Measurements from ENCODE around the gene ZNF783. TPM values are rescaled to one million over a fixed set of nuclear protein-coding genes. Genes with fewer than 3 reads are reported as not detected.

Gene ZNF783
- total RNA-seq, 1 donor from 2014 or later: 15.3 TPM

DNA sequence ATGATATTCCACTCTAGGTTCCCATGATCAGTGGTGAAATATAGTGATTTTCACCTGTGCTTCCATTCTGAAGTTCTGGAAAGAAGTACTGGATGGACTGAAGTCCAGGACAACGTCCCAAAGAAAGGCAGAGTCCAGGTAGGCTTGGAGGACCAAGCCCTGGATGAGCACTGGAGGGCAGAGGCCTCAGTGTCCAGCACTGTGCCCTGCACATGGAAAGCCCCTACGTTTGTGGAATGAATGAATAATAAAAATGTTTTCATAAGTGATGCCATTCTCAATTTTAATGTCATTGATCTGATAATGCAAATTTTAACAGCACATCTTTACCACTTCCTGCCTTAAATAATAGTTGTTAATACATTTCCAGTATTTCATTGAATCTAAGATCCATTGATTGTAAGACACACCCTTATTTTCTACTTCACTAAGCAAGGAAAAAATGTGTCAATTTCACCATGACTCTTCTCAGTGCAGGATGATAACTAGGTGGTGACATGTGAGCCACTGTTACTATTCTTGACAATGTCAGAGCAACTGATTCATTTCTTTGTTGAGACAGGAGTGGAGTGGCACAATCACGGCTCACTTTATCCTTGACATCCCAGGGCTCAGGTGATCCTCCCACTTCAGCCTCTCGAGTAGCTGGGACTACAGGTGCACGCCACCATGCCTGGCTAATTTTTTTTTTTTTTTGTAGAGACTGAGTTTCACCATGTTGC lies 35.2 kb downstream of the ZNF783 start:
- no peak overlapping the region for H3K27ac Mint-ChIP-seq (ENCODE audit: unreplicated experiment)
- H3K4me1 Mint-ChIP-seq: no peaks in the 10 kb centered on the region
- peaks cover 7% of the 10 kb centered on the region for H3K9me3 Mint-ChIP-seq
- H3K4me3 Mint-ChIP-seq: no peak overlapping the region
- TF ChIP-seq, protein P1, sequence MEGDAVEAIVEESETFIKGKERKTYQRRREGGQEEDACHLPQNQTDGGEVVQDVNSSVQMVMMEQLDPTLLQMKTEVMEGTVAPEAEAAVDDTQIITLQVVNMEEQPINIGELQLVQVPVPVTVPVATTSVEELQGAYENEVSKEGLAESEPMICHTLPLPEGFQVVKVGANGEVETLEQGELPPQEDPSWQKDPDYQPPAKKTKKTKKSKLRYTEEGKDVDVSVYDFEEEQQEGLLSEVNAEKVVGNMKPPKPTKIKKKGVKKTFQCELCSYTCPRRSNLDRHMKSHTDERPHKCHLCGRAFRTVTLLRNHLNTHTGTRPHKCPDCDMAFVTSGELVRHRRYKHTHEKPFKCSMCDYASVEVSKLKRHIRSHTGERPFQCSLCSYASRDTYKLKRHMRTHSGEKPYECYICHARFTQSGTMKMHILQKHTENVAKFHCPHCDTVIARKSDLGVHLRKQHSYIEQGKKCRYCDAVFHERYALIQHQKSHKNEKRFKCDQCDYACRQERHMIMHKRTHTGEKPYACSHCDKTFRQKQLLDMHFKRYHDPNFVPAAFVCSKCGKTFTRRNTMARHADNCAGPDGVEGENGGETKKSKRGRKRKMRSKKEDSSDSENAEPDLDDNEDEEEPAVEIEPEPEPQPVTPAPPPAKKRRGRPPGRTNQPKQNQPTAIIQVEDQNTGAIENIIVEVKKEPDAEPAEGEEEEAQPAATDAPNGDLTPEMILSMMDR (conservative IDR thresholded peaks at IDR 0.05): no peak
- DNase-seq (ENCODE audit: low read depth, low spot score): no peak
- H3K36me3 Mint-ChIP-seq (ENCODE audit: low read depth): peaks cover 5% of the 10 kb centered on the region
- H3K27me3 Mint-ChIP-seq (ENCODE audit: low read depth): no peaks in the 10 kb centered on the region

DNA sequence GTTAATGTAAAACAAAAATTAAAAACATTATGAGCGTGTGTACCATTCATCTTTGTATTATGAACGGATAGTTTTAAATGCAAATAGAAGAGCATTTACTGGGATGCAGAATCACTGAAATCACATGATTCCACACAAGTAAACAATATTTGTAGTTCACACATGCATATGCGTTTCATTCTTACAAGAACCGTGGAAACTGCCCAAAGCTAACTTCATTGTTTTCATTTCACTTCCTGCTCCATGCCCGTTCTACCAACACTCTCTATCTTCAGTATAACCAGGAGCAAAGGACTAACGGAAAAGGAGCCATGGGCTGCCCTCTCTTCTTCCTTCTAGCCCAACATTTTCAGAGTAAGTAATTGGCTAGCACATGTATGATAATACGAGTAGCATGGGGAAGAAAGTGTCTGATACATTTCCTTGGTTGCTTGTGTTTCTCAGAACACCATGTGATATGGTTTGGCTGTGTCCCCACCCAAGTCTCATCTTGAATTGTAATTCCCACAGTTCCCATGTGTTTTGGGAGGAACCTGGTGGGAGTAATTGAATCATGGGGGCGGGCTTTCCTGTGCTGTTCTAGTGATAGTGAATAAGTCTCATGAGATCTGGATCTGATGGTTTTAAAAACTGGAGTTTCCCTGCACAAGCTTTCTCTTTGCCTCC lies 38.8 kb downstream of the ZNF783 start:
- no peak overlapping the region for H3K27ac Mint-ChIP-seq (ENCODE audit: unreplicated experiment)
- H3K4me3 Mint-ChIP-seq: no peak overlapping the region
- H3K27me3 Mint-ChIP-seq (ENCODE audit: low read depth): no peaks in the 10 kb centered on the region
- TF ChIP-seq, protein P1 (conservative IDR thresholded peaks at IDR 0.05): no peak
- H3K36me3 Mint-ChIP-seq (ENCODE audit: low read depth): peaks cover 5% of the 10 kb centered on the region
- H3K4me1 Mint-ChIP-seq: no peaks in the 10 kb centered on the region
- H3K9me3 Mint-ChIP-seq: peaks cover 7% of the 10 kb centered on the region
- no peak for DNase-seq (ENCODE audit: low read depth, low spot score)

DNA sequence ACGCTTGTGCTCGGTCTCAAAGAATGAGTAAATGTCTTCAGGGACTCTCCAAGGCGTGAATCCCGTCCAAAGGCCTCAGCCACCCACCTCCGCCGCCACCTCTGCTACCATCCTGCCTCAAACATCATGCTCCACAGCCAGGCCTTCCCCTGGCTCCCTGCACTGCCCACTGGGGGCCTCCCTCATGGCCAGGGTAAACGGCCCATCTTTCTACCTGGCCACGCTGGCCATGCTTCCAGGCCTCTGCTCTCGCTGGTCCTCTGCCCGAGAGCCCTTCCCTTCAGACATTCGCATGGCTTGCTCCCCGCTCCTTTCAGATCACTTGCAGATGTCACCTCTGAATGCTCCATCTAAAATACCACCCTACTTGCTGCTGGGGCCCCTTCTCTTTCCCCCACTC lies 40.2 kb downstream of the ZNF783 start:
- TF ChIP-seq, protein P1 (conservative IDR thresholded peaks at IDR 0.05): no peak
- no peak overlapping the region for H3K27ac Mint-ChIP-seq (ENCODE audit: unreplicated experiment)
- H3K27me3 Mint-ChIP-seq (ENCODE audit: low read depth): no peaks in the 10 kb centered on the region
- H3K4me1 Mint-ChIP-seq: no peaks in the 10 kb centered on the region
- H3K36me3 Mint-ChIP-seq (ENCODE audit: low read depth): peaks cover 5% of the 10 kb centered on the region
- no peak overlapping the region for H3K4me3 Mint-ChIP-seq
- DNase-seq (ENCODE audit: low read depth, low spot score): no peak
- peaks cover 7% of the 10 kb centered on the region for H3K9me3 Mint-ChIP-seq

DNA sequence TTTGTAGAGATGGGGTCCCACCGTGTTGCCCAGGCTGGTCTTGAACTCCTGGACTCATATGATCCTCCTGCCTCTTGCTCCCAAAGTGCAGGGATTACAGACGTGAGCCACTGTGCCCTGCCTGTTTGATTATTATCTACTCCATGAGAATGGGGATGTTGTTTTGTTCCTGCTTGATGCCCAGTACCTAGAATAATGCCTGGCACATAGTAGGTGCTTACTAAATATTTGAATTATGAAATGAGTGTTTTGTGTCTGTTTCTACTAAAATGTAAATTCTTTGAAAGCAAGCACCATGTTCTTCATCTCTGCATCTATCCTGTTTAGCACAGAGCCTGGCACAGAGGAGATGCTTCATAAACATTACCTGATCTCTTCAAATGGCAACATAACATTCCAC lies 40.9 kb downstream of the ZNF783 start:
- TF ChIP-seq, protein P1 (conservative IDR thresholded peaks at IDR 0.05): no peak
- Mint-ChIP-seq H3K27me3 (ENCODE audit: low read depth) (no peaks in the 10 kb centered on the region), H3K36me3 (ENCODE audit: low read depth) (peaks cover 5% of the 10 kb centered on the region), H3K9me3 (peaks cover 7% of the 10 kb centered on the region), H3K4me1 (no peaks in the 10 kb centered on the region), H3K27ac (ENCODE audit: unreplicated experiment) (no peak overlapping the region), H3K4me3 (no peak overlapping the region)
- no peak for DNase-seq (ENCODE audit: low read depth, low spot score)

DNA sequence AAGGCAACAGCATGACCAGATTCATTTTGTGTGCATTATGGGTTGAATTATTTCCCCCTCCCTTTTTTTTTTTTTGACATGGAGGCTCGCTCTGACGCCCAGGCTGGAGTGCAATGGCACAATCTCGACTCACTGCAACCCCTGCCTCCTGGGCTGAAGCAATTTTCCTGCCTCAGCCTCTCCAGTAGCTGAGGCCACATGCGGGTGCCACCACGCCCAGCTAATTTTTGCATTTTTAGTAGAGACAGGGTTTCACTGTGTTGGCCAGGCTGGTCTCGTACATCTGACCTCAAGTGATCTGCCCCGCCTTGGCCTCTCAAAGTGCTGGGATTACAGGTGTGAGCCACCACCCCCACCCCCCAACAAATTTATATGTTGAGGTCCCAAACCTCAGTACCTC lies 42.0 kb downstream of the ZNF783 start:
- Mint-ChIP-seq H3K4me3 (no peak overlapping the region), H3K27ac (ENCODE audit: unreplicated experiment) (no peak overlapping the region), H3K9me3 (peaks cover 1% of the 10 kb centered on the region), H3K36me3 (ENCODE audit: low read depth) (peaks cover 1% of the 10 kb centered on the region), H3K4me1 (no peaks in the 10 kb centered on the region), H3K27me3 (ENCODE audit: low read depth) (no peaks in the 10 kb centered on the region)
- TF ChIP-seq, protein P1 (conservative IDR thresholded peaks at IDR 0.05): no peak
- no peak for DNase-seq (ENCODE audit: low read depth, low spot score)

Measured in neural crest cell (in vitro differentiated cells).